ENCODE results near the gene HIF1A. TPM values are rescaled to one million over a fixed set of nuclear protein-coding genes. Genes with fewer than 3 reads are reported as not detected.
A peak's percentile ranks its signal among the peaks of the same experiment; 100 is the strongest.

The HIF1A gene
- total RNA-seq, 1 donor from 2014 or later: 435 TPM

GRCh38 chr14:61710853-61711817 lies 15.8 kb downstream of the HIF1A start:
- Histone ChIP-seq H4K20me1 (ENCODE audit: insufficient read depth, low read length) (peaks cover 86% of the 10 kb centered on the region), H3K4me3 (ENCODE audit: insufficient read depth, low read depth, low read length) (no peak overlapping the region)
- peaks cover 60% of the 10 kb centered on the region for H3K4me1 Mint-ChIP-seq (ENCODE audit: low read depth, unreplicated experiment)

DNA sequence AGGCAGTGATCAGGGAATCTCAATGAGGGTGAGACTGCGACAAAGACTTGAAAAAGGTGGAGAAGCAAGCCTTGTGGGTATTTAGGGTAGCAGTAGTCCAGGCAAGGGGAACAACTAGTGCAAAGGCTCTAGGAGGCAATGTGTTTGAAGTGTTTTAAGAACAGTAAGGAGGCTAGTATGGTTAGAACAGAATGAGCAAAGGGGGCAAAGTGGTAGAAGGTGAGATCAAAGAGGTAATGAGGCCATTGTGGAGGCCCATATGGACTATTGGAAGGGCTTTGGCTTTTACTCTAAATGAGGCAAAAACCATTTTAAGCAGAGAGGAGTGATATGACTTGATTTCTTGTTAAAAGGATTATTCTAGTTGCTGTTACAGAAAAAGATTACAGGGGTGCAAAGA lies 16.8 kb downstream of the HIF1A start:
- H3K27me3 Mint-ChIP-seq (ENCODE audit: low read depth, unreplicated experiment): no peaks in the 10 kb centered on the region
- H3K9me3 ChIP-seq (ENCODE audit: insufficient read depth, low read depth, low read length): no peaks in the 10 kb centered on the region
- no peak overlapping the region for H3K27ac ChIP-seq (ENCODE audit: low read depth, low read length)
- peaks cover 91% of the 10 kb centered on the region for H3K79me2 ChIP-seq (ENCODE audit: insufficient read depth, low read length)
- H3K9me3 Mint-ChIP-seq (ENCODE audit: unreplicated experiment): no peaks in the 10 kb centered on the region
- H3K36me3 Mint-ChIP-seq (ENCODE audit: low read depth, unreplicated experiment): peaks cover 2% of the 10 kb centered on the region
- H3K36me3 ChIP-seq (ENCODE audit: insufficient read depth, low read length): peaks cover 2% of the 10 kb centered on the region
- H3K9ac ChIP-seq (ENCODE audit: low read length): no peak overlapping the region
- peak overlapping the region; percentile 1 for H3K4me2 ChIP-seq (ENCODE audit: low read length)
- DNase-seq (ENCODE audit: low read depth) (no peak), FAIRE-seq (no peak)
- no peak overlapping the region for H3K4me3 ChIP-seq (ENCODE audit: insufficient read depth, low read depth, low read length)
- H3K27me3 ChIP-seq (ENCODE audit: insufficient read depth, low read length): no peaks in the 10 kb centered on the region
- peaks cover 57% of the 10 kb centered on the region for H3K4me1 Mint-ChIP-seq (ENCODE audit: low read depth, unreplicated experiment)
- TF ChIP-seq EZH2 (IDR thresholded peaks at IDR 0.05; ENCODE audit: insufficient read depth, low read length): no peak
- TF ChIP-seq, protein P1, sequence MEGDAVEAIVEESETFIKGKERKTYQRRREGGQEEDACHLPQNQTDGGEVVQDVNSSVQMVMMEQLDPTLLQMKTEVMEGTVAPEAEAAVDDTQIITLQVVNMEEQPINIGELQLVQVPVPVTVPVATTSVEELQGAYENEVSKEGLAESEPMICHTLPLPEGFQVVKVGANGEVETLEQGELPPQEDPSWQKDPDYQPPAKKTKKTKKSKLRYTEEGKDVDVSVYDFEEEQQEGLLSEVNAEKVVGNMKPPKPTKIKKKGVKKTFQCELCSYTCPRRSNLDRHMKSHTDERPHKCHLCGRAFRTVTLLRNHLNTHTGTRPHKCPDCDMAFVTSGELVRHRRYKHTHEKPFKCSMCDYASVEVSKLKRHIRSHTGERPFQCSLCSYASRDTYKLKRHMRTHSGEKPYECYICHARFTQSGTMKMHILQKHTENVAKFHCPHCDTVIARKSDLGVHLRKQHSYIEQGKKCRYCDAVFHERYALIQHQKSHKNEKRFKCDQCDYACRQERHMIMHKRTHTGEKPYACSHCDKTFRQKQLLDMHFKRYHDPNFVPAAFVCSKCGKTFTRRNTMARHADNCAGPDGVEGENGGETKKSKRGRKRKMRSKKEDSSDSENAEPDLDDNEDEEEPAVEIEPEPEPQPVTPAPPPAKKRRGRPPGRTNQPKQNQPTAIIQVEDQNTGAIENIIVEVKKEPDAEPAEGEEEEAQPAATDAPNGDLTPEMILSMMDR (IDR thresholded peaks at IDR 0.05; ENCODE audit: insufficient read depth, low read depth, low read length): no peak
- peaks cover 85% of the 10 kb centered on the region for H4K20me1 ChIP-seq (ENCODE audit: insufficient read depth, low read length)
- H2AFZ ChIP-seq (ENCODE audit: low read depth, low read length): no peak overlapping the region
- H3K4me1 ChIP-seq (ENCODE audit: insufficient read depth, low read length): peaks cover 13% of the 10 kb centered on the region
- H3K4me3 Mint-ChIP-seq (ENCODE audit: unreplicated experiment): peak overlapping the region; percentile 30
- H3K27ac Mint-ChIP-seq (ENCODE audit: unreplicated experiment): no peak overlapping the region

More at GRCh38 chr14:61710853-61711817, 15.8 kb downstream of the HIF1A start:
- no peaks in the 10 kb centered on the region for H3K27me3 ChIP-seq (ENCODE audit: insufficient read depth, low read length)
- peak overlapping the region; percentile 3 for H3K4me2 ChIP-seq (ENCODE audit: low read length)
- H3K36me3 ChIP-seq (ENCODE audit: insufficient read depth, low read length): peaks cover 2% of the 10 kb centered on the region
- no peak for FAIRE-seq
- no peak for TF ChIP-seq EZH2 (IDR thresholded peaks at IDR 0.05; ENCODE audit: insufficient read depth, low read length)
- TF ChIP-seq, protein P1 (IDR thresholded peaks at IDR 0.05; ENCODE audit: insufficient read depth, low read depth, low read length): no peak
- H3K4me3 Mint-ChIP-seq (ENCODE audit: unreplicated experiment): peak overlapping the region; percentile 11
- H3K79me2 ChIP-seq (ENCODE audit: insufficient read depth, low read length): peaks cover 91% of the 10 kb centered on the region
- H3K36me3 Mint-ChIP-seq (ENCODE audit: low read depth, unreplicated experiment): peaks cover 2% of the 10 kb centered on the region
- no peak overlapping the region for H2AFZ ChIP-seq (ENCODE audit: low read depth, low read length)
- H3K27me3 Mint-ChIP-seq (ENCODE audit: low read depth, unreplicated experiment): no peaks in the 10 kb centered on the region
- no peaks in the 10 kb centered on the region for H3K9me3 Mint-ChIP-seq (ENCODE audit: unreplicated experiment)
- peaks cover 11% of the 10 kb centered on the region for H3K4me1 ChIP-seq (ENCODE audit: insufficient read depth, low read length)
- no peak overlapping the region for H3K9ac ChIP-seq (ENCODE audit: low read length)
- no peak overlapping the region for H3K27ac ChIP-seq (ENCODE audit: low read depth, low read length)
- no peak overlapping the region for H3K27ac Mint-ChIP-seq (ENCODE audit: unreplicated experiment)
- no peaks in the 10 kb centered on the region for H3K9me3 ChIP-seq (ENCODE audit: insufficient read depth, low read depth, low read length)
- DNase-seq (ENCODE audit: low read depth): no peak
